ENCODE results near the gene HSPA1A. TPM values are rescaled to one million over a fixed set of nuclear protein-coding genes. Genes with fewer than 3 reads are reported as not detected.
"Not testable (repeated sequence)": the region's sequence is repeated elsewhere in the genome, so short reads cannot be mapped to it uniquely, and the experiment has no call there.

Gene HSPA1A
- total and polyA plus RNA-seq, 4 donors: 90.6 to 1,149 (median 139) TPM

DNA sequence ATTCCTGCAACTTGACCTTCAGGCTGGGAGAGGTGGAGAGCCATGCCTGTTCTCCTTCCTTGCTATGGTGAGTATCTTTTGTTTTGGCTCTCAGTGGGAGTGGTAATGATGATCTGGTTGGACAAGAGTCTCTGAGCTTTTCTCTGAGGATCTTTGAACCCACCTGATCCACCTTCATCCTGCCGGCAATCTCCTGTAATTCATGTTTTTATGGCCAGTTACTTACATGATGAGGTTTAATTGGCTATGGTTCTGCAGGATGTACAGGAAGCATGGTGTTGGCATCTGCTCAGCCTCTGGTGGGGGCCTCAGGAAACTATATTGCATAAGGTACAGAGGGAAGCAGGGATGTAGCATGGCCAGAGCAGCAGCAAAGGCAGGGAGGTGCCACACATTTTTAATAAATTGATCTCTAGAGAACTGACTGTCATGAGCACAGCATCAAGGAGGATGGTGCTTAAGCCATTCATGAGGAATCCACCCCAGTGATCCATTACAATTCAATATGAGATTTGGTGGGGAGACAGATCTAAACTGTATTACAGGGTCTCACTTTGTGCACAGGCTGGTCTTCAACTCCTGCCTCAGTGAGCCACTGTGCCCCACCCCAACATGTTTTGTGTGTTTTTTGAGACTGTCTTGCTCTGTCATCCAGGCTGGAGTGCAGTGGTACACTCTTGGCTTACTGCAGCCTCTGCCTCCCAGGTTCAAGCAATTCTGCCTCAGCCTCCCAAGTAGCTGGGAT lies 22.2 kb downstream of the HSPA1A start:
- no peak for TF ChIP-seq CTCF (IDR thresholded peaks at IDR 0.05; ENCODE audit: control extremely low read depth, extremely low read depth)
- peaks cover 16 to 39% (median 32%) of the 10 kb centered on the region in 4 donors for H3K36me3 ChIP-seq (ENCODE audit: control insufficient read depth in 4 of 4, insufficient read depth in 4 of 4, low read length in 4 of 4)
- no peaks in the 10 kb centered on the region for H3K27me3 ChIP-seq (ENCODE audit: control insufficient read depth in 3 of 3, insufficient read depth in 3 of 3, low read length in 2 of 3)
- H3K4me1 ChIP-seq (ENCODE audit: control insufficient read depth in 5 of 5, insufficient read depth in 5 of 5, low read length in 5 of 5): peaks cover 7 to 24% (median 11%) of the 10 kb centered on the region in 5 donors
- DNase-seq (no peak), ATAC-seq (ENCODE audit: insufficient read depth, low FRiP score) (no peak)
- H3K9ac ChIP-seq (ENCODE audit: insufficient read depth in 1 of 2, low read length in 2 of 2): peak overlapping the region in 1 of 2 donors; percentile 30
- H3K9me3 ChIP-seq (ENCODE audit: control insufficient read depth in 4 of 4, insufficient read depth in 3 of 4, low read length in 3 of 4): no peaks in the 10 kb centered on the region
- H3K4me3 ChIP-seq: peak overlapping the region; percentile 24
- 4 to 29% methylated on average over 1 of the region's 1 CpG for WGBS, 2 donors
- no peak overlapping the region for H3K27ac ChIP-seq (ENCODE audit: low read depth in 1 of 2, low read length in 1 of 2)

GRCh38 chr6:31838114-31838553 lies 22.8 kb downstream of the HSPA1A start:
- H3K9me3 ChIP-seq (ENCODE audit: control insufficient read depth in 4 of 4, insufficient read depth in 3 of 4, low read length in 3 of 4); H3K9ac ChIP-seq (ENCODE audit: insufficient read depth in 1 of 2, low read length in 2 of 2); ATAC-seq (ENCODE audit: insufficient read depth, low FRiP score); H3K27ac ChIP-seq (ENCODE audit: low read depth in 1 of 2, low read length in 1 of 2); DNase-seq; H3K27me3 ChIP-seq (ENCODE audit: control insufficient read depth in 3 of 3, insufficient read depth in 3 of 3, low read length in 2 of 3); H3K4me3 ChIP-seq: not testable (repeated sequence)
- Histone ChIP-seq H3K4me1 (ENCODE audit: control insufficient read depth in 5 of 5, insufficient read depth in 5 of 5, low read length in 5 of 5) (peaks cover 7 to 24% (median 11%) of the 10 kb centered on the region in 5 donors), H3K36me3 (ENCODE audit: control insufficient read depth in 4 of 4, insufficient read depth in 4 of 4, low read length in 4 of 4) (peaks cover 16 to 39% (median 32%) of the 10 kb centered on the region in 4 donors)
- 83 to 87% methylated on average over 9 of the region's 9 CpGs for WGBS, 2 donors

DNA sequence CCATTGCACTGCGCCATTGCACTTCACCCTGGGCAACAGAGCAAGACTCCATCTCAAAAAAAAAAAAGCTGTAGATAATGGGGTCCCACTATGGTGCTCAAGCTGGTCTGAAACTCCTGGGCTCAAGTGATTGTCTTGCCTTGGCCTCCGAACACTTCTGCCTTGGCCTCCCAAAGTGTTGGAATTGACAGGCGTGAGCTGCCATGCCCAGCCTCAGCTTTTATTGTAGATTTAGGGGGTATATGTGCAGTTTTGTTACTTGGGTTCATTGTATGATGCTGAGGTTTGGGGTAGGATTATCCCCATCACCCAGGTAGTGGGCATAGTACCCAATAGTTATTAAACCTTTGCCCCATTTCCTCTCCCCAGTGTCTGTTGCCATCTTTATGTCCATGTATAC lies 23.6 kb downstream of the HSPA1A start:
- 87 to 96% methylated on average over 3 of the region's 3 CpGs for WGBS, 2 donors
- no peaks in the 10 kb centered on the region for H3K9me3 ChIP-seq (ENCODE audit: control insufficient read depth in 4 of 4, insufficient read depth in 3 of 4, low read length in 3 of 4)
- H3K27ac ChIP-seq (ENCODE audit: low read depth in 1 of 2, low read length in 1 of 2): no peak overlapping the region
- H3K4me1 ChIP-seq (ENCODE audit: control insufficient read depth in 5 of 5, insufficient read depth in 5 of 5, low read length in 5 of 5): peaks cover 7 to 24% (median 11%) of the 10 kb centered on the region in 5 donors
- H3K4me3 ChIP-seq: no peak overlapping the region
- peaks cover 16 to 39% (median 32%) of the 10 kb centered on the region in 4 donors for H3K36me3 ChIP-seq (ENCODE audit: control insufficient read depth in 4 of 4, insufficient read depth in 4 of 4, low read length in 4 of 4)
- no peak overlapping the region for H3K9ac ChIP-seq (ENCODE audit: insufficient read depth in 1 of 2, low read length in 2 of 2)
- TF ChIP-seq CTCF (IDR thresholded peaks at IDR 0.05; ENCODE audit: control extremely low read depth, extremely low read depth): no peak
- ATAC-seq (ENCODE audit: insufficient read depth, low FRiP score) (no peak), DNase-seq (no peak)
- no peaks in the 10 kb centered on the region for H3K27me3 ChIP-seq (ENCODE audit: control insufficient read depth in 3 of 3, insufficient read depth in 3 of 3, low read length in 2 of 3)

DNA sequence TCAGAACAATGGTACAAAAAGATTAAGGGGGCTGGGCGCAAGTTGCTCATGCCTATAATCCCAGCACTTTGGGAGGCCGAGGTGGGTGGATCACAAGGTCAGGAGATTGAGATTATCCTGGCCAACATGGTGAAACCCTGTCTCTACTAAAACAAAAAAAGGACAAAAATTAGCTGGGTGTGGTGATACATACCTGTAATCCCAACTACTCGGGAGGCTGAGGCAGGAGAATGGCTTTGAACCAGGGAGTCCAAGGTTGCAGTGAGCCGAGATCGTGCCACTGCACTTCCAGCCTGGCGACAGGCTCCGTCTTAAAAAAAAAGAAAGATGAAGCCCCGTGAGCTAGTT lies 24.4 kb downstream of the HSPA1A start:
- H3K27ac ChIP-seq (ENCODE audit: low read depth in 1 of 2, low read length in 1 of 2); ATAC-seq (ENCODE audit: insufficient read depth, low FRiP score); H3K27me3 ChIP-seq (ENCODE audit: control insufficient read depth in 3 of 3, insufficient read depth in 3 of 3, low read length in 2 of 3); H3K9me3 ChIP-seq (ENCODE audit: control insufficient read depth in 4 of 4, insufficient read depth in 3 of 4, low read length in 3 of 4); H3K4me3 ChIP-seq; H3K9ac ChIP-seq (ENCODE audit: insufficient read depth in 1 of 2, low read length in 2 of 2); DNase-seq: not testable (repeated sequence)
- Histone ChIP-seq H3K4me1 (ENCODE audit: control insufficient read depth in 5 of 5, insufficient read depth in 5 of 5, low read length in 5 of 5) (peaks cover 7 to 24% (median 11%) of the 10 kb centered on the region in 5 donors), H3K36me3 (ENCODE audit: control insufficient read depth in 4 of 4, insufficient read depth in 4 of 4, low read length in 4 of 4) (peaks cover 16 to 38% (median 32%) of the 10 kb centered on the region in 4 donors)
- WGBS, 2 donors: 91 to 96% methylated on average over 8 of the region's 8 CpGs

All from lung (tissue), 12 donors.